HPDE6-E6E7 (cell line): ENCODE measurements around the gene IFT25.
"Not testable (repeated sequence)": the region's sequence is repeated elsewhere in the genome, so short reads cannot be mapped to it uniquely, and the experiment has no call there.

Experiments used
- DNase-seq: peaks from one replicate; pipeline ENCODE4 v3.0.0; 2011; ENCODE audit warnings: missing footprints; ENCODE audit errors: extremely low spot score

The IFT25 gene

DNA sequence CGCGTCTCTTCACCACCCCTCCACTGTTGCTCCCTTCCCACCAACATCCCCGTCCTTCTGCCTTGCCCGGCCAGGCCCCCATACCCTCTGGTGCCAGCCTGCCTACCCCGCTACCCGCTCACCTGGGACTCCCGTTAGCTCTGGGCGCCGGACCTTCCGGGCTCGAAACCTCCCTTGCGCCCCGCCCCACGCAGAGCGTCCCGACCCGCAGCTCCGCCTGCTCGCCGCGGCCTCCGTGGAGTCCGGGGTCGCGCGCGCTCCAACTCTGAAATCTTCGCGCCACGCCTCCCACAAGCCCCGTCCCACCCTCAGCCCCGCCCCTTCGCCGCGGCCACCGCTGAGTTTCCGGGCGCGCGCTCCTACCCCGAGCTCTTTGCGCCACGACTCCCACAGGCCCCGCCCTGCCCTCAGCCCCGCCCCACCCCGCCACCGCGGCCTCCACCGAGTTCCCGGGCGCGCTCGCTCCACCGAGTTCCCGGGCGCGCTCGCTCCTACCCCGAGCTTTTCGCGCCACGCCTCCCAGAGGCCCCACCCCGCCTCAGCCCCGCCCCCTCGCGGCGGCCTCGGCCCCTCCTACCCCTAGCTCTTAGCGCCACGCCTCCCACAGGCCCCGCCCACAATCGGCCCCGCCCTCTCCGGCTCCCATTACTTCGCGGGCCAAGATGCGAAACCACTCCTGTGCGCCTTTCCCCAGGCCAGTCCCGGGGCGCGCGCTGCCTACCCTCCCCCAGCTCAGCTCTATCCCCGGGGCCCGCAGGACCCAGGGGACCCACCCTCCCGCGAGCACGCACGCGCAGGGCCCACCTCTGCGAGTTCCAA, at the start of gene IFT25:
IFT25 (minus strand) TSS at position 267 of the 819 bp plus-strand sequence. CDS start 5,617 bp downstream, outside the sequence.
- DNase-seq = peak; percentile 85

DNA sequence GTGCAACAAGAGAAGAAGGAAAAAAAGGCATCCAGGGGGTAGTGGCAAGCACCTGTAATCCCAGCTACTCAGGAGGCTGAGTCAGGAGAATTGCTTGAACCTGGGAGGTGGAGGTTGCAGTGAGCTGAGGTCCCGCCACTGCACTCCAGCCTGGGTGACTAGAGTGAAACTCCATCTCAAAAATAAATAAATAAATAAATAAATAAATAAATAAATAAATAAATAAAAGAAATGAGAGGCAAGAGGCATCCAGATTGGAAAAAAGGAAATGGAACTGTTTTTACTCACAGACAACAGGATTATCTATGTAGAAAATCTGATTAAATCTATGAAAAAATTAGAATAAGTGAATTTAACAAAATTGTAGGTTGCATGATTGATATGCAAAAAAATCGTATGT, 49.0 kb upstream of the IFT25 start:
- DNase-seq = not testable (repeated sequence)

DNA sequence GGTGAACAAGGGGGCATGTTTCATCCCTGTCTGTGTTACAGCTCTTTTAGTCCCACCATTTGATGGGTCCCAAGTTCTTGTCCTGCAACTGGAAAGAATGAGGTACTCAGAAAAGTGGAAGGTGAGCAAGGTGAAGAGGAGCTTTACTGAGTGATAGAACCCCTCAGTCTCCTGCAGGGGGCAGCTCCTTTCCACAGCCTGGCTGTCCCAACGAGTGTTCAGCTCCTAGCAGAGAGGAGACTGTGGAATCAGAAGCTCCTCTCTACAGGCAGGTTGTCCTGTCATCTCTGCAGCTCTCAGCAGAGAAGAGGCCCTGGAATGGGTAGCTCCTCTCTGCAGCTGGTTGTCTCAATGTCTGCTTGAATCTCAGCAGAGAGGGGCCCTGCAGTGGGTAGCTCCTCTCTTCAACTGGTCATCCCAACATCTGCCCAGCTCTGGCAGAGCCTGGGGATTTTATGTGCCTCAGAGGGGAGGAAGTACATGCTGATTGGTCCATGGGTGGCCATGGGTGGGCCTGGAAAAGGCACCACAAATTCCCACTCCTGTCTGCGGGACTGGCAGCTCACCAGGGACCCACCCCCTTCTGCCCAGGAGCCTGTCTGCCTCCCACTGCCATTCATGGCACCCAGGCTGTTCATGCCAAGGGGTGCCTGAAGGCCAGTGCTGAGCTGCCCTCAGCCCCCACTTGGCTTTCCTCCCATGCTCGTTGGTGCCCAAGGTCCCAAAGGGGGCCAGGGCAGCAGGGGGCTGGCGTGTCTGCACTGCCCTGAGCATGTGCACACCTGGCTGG, 46.8 kb upstream of the IFT25 start:
- no peak for DNase-seq

DNA sequence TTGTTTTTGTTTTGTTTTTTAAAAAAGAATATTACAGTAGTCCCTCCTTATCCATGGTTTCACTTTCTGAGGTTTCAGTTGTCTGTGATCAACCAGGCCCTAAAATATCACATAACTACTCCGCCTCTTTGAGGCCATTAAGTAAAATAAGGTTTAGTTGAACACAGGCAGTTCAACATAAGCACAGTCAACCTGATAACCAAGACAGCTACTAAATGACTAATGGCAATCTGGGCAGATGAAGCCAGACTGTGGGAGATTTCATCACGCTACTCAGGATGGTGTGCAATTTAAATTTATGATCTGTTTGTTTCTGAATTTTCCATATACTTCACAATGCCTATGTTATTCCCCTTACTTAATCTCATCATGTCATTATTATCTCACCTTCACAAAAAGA, 42.4 kb upstream of the IFT25 start:
- DNase-seq = no peak

DNA sequence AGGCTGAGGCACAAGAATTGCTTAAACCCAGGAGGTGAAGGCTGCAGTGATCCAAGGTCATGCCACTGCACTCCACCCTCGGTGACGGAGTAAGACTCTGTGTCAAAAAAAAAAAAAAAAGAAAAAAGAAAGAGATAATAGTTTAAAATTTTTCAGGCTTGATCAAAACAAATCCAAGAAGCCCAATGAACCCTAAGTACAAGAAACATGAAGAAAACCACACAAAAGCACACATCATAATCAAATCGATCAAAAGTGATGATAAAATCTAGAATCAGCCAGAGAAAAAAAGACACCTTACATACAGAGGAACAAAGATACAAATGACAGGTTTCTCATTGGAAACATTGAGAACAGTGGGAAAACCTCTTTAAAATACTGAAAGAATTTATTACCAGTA, 41.0 kb upstream of the IFT25 start:
- DNase-seq = no peak

DNA sequence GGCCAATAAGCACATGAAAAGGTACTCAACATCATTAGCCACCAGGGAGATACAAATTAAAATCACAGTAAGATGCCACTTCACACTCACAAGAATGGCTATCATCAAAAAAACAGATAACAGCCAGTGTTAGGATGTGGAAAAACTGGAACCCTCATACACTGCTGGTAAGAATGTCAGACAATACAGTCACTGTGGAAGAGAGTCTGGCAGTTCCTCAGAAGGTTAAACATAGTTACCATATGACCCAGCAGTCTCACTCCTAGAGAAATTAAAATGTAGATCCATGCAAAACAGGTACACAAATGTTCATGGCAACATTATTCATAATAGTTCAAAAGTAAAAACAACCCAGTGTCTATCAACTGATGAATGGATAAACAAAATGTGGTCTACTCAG, 39.2 kb upstream of the IFT25 start:
- DNase-seq = no peak

DNA sequence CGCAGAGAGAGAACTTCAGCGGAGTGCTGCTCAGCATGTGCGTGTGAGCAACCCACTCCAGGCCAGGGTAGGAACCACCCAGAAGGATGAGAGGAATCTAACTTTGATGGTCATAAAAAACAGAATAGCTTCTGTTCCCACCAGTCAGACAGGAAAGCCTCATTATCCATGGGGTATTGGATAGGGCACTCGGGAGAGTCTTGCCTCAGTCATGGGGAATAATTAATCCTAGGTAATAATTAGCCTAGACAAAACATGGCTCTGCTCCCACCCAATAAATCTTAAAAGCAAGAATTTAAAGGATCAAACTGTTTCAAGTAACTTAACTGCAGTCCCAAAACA, 37.2 kb upstream of the IFT25 start:
- DNase-seq = no peak

DNA sequence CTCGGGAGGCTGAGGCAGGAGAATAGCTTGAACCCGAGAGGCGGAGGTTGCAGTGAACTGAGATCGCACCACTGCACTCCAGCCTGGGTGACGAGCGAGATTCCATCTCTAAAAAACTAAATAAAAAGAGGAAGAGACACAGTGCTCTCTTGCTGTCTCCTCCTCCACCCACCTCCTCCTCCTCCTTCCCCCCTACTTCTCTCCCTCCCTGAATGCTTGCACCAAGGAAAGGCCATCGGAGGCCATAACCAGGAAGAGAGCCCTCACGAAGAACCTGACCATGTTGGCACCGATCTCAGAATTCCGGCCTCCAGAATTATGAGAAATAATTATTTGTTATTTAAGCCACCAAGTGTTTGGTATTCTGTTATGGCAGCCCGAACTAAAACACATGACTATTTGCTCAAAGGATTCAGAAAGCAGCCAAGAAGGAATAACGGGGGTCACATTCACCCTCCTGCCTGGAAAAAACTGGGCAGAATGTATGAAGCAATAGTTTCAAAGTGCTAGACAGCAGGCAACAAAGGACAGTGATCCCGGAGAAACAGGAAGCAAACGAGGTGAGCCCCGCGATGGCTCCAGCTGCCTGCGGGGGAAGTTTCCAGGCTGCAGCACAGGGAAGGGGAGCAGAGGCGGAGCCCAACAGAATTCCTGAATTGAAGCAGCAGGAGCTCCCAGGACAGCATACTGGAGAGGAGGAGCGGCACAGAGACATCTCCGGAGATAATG, 36.7 kb upstream of the IFT25 start:
- DNase-seq = no peak

DNA sequence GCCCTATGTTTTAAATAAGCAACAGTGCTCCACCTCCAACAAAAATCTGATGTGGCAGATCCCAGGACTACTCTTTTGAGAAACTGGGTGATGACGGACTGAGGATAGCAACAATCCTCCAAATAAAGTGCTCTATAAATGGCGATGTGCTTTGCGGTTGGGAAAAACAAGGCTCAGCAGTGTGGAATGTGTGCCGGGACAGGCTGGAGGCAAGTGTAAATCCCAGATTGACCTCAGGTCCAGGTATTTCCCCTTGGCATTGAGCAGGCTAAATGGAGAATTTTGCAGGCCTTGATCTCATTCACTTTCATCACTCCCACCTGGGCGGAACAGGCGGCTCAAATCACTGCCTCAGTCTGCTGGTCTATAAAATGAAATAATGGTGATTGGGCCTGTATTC, 35.7 kb upstream of the IFT25 start:
- no peak for DNase-seq

DNA sequence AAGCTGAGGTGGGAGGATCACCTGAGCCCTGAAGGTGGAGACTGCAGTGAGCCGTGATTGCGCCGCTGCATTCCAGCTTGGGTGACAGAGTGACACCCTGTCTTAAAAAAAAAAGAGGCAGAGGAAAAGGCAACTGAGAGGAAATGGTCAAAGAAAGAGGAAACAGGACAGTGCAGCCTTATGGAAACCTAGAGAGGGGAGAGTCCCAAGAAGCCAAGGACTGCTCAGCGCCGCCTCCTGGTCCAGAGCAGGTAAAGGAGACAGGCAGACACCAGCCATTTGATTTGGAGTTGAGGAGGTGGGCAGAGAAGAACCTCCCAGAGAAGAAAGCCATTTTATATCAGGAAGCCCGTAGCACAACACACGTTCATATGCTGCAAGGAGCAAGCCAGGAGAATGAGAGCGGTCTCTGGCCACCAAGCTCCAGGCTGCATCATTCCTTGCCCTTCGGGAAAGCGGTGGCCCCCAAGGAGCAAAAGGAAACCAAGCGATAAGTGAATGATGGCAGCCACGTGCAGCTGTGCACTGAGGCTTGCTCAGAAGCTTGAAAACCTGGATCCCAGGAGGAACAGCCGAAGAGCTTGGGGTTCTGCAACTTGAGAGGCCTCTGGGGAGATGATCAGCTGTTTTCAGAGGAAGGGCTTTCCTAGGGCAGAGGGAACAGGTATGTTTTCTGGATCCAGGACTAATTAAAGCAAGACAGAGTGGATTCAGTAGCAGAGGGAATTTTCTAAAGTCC, 34.4 kb upstream of the IFT25 start:
- no peak for DNase-seq

DNA sequence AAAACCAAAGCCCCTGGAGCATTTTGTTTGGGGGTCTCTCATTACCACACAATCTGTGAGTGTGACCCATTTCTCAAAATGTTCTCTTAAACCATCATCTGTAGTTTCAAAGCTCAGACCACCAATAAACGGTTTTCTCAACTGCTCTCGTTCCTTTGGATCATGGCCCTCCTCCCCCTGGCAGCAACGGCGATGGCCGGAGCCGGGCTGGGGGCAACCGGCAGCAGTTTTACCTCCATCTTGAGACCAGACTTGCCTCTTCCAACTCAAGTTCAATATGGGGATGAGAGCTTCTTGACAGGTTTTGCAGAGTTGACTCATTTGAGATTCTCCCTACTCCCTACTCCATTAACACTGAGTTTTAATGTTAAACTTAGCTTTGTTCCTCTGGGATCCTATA, 30.4 kb upstream of the IFT25 start:
- DNase-seq = no peak

DNA sequence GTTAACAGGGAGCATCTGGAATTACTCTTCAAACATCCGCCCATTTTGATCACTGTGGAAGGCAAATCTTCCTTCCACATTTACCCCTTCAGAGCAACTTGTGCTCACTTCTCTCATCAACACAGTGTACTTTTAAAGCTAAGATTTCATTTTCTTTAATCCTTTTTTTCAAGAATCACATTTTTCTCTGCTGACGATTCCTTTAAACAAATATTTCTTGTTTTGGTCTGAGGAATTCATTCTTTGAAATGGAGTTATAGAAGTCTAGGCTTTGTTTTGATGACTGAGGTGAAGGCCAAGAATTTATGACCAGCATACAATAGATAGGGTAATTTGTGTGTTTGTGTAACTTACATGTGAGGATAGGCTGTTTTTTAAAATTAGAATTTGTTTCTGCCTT, 26.2 kb upstream of the IFT25 start:
- no peak for DNase-seq

DNA sequence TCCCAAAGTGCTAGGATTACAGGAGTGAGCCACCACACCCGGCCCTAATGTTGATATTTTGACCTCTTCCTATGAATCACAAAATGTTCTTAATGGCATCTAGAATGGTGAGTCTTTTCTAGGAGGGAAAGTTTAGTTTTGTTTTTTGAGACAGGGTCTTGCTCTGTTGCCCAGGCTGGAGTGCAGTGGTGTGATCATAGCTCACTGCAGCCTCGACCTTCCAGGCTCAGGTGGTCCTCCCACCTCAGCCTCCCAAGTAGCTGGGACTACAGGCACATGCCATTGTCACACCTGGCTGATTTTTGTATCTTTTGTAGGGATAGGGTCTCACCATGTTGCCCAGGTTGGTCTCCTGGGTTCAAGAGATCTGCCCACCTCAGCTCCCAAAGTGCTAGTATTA, 23.8 kb upstream of the IFT25 start:
- DNase-seq = not testable (repeated sequence)

DNA sequence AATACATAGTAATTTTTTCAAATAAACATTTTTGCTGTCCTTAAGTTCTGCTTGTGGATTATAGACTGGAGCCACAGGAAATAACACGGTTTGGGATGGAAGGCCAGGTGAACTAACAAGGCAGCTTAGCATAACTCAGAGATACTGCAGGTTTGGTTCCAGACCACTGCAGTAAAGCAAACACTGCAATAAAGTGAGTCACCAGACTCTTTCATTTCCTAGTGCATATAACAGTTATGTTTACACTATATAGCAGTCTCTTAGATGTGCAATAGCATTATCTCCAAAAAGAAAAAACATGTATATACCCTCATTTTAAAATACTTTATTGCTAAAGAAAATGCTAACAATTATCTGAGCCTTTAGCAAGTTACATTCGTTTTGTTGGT, 22.6 kb upstream of the IFT25 start:
- DNase-seq = no peak

DNA sequence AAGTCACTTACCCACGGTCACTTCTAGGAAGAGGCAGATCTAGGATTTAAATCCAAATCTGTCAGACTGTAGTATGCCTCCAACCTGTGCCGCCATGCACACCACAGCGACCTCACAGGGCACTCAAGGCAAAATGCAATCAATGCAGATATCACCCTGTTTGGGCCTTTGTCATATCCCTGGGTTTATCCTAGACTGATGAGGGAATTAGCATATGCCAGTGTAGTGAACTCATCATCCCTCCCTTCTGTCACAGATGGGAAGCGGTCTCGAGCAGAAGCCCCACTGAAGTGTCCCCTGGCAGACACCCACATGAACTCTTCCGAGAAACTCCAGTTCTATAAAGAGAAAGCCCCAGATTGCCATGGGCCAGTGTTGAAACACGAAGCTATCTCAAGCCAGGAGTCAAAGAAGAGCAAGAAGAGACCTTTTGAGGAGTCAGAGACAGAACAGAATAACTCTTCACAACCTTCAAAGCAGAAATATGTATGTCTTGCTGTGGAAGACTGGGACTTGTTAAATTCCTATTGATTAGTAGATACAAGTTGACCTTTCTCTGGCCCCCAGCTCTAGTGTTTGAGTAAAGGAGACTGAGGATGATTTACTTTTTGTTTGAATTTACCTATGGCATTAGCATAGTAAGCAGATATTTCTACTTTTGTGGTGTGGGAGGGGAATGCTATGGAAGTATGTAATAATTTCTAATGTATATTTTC, 22.1 kb upstream of the IFT25 start:
- no peak for DNase-seq

DNA sequence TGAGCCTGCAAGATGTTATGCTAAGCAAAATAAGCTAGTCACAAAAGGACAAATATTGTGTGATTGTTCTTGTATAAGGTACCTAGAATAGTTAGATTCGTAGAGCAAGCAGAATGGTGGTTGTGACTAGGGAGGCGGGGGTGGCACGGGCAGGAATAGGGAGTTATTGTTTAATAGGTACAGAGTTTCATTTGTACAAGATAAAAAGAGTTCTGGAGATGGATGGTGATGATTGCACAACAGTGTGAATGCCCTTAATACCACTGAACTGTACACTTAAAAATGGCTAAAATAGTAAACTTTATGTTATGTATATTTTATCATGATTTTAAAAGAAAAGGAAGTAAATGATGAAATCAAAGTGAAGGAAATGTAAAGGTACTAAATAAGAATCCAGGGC, 21.3 kb upstream of the IFT25 start:
- no peak for DNase-seq

DNA sequence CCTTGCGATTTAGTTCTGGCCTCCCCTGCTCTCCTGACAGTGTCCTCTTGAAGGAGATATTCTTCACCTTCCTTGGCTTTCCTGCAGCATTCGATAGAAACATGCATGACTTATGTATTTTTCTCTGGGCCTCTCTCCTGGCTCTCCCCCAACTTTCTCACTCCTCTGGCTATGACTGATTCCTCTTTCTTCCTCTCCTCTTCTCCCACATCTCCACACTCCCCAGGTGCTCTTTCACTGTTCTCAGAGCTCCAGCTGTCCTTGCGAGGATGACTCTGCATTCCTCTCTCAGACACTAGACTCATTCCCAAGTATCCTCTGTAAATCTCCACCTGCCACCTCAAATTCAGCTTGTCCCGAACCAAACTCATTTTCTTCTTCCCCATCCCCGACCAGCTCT, 18.6 kb upstream of the IFT25 start:
- no peak for DNase-seq

DNA sequence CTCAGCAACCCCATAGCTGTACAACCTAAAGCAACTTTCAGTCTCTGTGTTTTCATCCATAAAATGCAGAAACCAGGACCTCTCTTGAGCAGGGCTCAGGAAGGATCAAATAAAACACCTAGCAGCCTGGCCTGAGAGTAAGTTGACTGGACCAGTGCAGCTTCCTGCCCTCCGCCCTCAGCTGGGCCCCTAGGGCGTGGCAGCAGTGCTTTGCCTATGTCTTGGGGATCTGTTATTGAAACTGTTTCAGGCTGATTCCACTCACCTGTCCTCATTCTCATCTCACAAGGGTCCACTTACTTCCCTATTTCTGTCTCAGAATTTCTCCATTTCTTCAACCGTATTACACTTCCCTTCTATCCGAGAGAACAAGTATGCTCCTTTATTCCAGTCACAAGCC, 18.0 kb upstream of the IFT25 start:
- DNase-seq = no peak

DNA sequence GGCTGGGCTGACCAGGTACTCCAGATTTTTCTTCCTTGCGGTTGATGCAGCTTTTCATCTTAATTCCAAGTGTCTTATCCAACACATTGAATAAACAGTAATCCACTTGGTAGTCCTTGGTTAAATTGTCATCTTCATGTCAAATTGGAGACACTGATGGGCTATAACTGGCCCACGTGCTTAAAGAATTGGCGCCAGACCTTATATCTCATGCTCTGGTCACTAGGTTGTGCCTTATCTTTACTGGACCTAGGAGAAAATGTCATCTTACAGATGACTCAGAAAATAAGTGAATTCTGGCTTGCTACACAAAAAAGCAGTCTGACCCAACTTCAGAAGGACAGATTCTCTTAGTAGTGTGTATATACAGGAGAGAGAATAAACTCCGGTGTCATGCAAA, 16.9 kb upstream of the IFT25 start:
- no peak for DNase-seq

DNA sequence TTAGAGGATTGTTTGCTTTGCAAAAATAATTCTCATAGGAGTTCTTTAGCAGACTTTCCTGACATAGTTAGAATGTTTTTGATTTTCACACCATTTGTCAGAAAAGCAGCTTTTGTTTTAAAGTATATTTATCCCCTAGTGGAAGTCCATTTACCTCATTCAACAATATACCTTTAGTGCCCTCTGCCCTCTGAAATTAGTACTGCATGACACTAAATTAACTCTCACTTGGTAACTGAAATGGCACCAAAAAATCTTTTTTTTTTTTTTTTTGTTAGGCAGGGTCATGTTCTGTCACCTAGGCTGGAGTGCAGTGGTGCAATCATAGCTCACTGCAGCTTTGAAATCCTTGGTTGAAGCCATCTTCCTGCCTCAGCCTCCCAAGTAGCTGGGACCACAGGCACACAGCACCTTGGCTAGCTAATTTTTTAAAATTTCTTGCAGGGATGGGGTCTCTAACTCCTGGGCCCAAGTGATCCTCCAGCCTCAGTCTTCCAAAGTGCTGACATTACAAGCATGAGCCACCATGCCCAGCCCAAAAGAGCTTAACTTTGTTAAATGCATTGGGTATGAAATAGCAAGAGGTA, 14.3 kb upstream of the IFT25 start:
- DNase-seq = no peak
